GM12874 (cell line): ENCODE results near the gene DTD1.

Experiments
- CTCF ChIP-seq: IDR thresholded peaks from 2 replicates; pipeline ENCODE4 v1.5.1; 2011; ENCODE audit warnings: low read depth, mild to moderate bottlenecking, control low read depth, low read length, moderate library complexity; ENCODE audit not compliant: insufficient read depth

The DTD1 gene

GRCh38 chr20:18614244-18614643 is 26.4 kb downstream of the DTD1 start:
- no peak for TF ChIP-seq CTCF

- TF ChIP-seq CTCF = no peak
Observed at GRCh38 chr20:18615020-18615650, 27.3 kb downstream of the DTD1 start.

GRCh38 chr20:18621004-18621403 is 33.1 kb downstream of the DTD1 start:
- TF ChIP-seq CTCF = no peak

GRCh38 chr20:18623156-18623910 is 35.5 kb downstream of the DTD1 start:
- TF ChIP-seq CTCF = no peak

- TF ChIP-seq CTCF = no peak
Observed at GRCh38 chr20:18624948-18625347, 37.1 kb downstream of the DTD1 start.

GRCh38 chr20:18625907-18626655 is 38.2 kb downstream of the DTD1 start:
- TF ChIP-seq CTCF = no peak

- peak; percentile 75 for TF ChIP-seq CTCF
Observed at GRCh38 chr20:18628330-18628920, 40.6 kb downstream of the DTD1 start.
